Measurements from ENCODE around the gene KIF6.
"Not testable (repeated sequence)": the region's sequence is repeated elsewhere in the genome, so short reads cannot be mapped to it uniquely, and the experiment has no call there.

Gene KIF6

GRCh38 chr6:39553029-39553428 lies 172.2 kb downstream of the KIF6 start:
- no peak for DNase-seq (ENCODE audit: low read depth)

- DNase-seq (ENCODE audit: low read depth): no peak
Observed at GRCh38 chr6:39550191-39550590, 175.0 kb downstream of the KIF6 start.

- DNase-seq (ENCODE audit: low read depth): no peak
Observed at GRCh38 chr6:39546731-39547130, 178.5 kb downstream of the KIF6 start.

- DNase-seq (ENCODE audit: low read depth): no peak
Observed at GRCh38 chr6:39543950-39544349, 181.3 kb downstream of the KIF6 start.

- no peak for DNase-seq (ENCODE audit: low read depth)
Observed at GRCh38 chr6:39543095-39543494, 182.1 kb downstream of the KIF6 start.

- no peak for DNase-seq (ENCODE audit: low read depth)
Observed at GRCh38 chr6:39540454-39540853, 184.8 kb downstream of the KIF6 start.

- DNase-seq (ENCODE audit: low read depth): no peak
Observed at GRCh38 chr6:39530201-39530759, 194.9 kb downstream of the KIF6 start.

GRCh38 chr6:39527792-39528564 lies 197.2 kb downstream of the KIF6 start:
- DNase-seq (ENCODE audit: low read depth): no peak

GRCh38 chr6:39524007-39524406 lies 201.2 kb downstream of the KIF6 start:
- no peak for DNase-seq (ENCODE audit: low read depth)

GRCh38 chr6:39521958-39522357 lies 203.2 kb downstream of the KIF6 start:
- DNase-seq (ENCODE audit: low read depth): no peak

- no peak for DNase-seq (ENCODE audit: low read depth)
Observed at GRCh38 chr6:39520916-39521315, 204.3 kb downstream of the KIF6 start.

GRCh38 chr6:39520411-39520810 lies 204.8 kb downstream of the KIF6 start:
- no peak for DNase-seq (ENCODE audit: low read depth)

- no peak for DNase-seq (ENCODE audit: low read depth)
Observed at GRCh38 chr6:39518221-39518620, 207.0 kb downstream of the KIF6 start.

- DNase-seq (ENCODE audit: low read depth): no peak
Observed at GRCh38 chr6:39517756-39518155, 207.5 kb downstream of the KIF6 start.

GRCh38 chr6:39516471-39516870 lies 208.7 kb downstream of the KIF6 start:
- no peak for DNase-seq (ENCODE audit: low read depth)

GRCh38 chr6:39515471-39515870 lies 209.7 kb downstream of the KIF6 start:
- no peak for DNase-seq (ENCODE audit: low read depth)

- DNase-seq (ENCODE audit: low read depth): no peak
Observed at GRCh38 chr6:39515006-39515405, 210.2 kb downstream of the KIF6 start.

GRCh38 chr6:39509831-39510230 lies 215.4 kb downstream of the KIF6 start:
- not testable (repeated sequence) for DNase-seq (ENCODE audit: low read depth)

- DNase-seq (ENCODE audit: low read depth): no peak
Observed at GRCh38 chr6:39508515-39508914, 216.7 kb downstream of the KIF6 start.

GRCh38 chr6:39507331-39507998 lies 217.7 kb downstream of the KIF6 start:
- no peak for DNase-seq (ENCODE audit: low read depth)

- DNase-seq (ENCODE audit: low read depth): not testable (repeated sequence)
Observed at GRCh38 chr6:39502362-39502955, 222.7 kb downstream of the KIF6 start.

GRCh38 chr6:39499053-39499452 lies 226.2 kb downstream of the KIF6 start:
- DNase-seq (ENCODE audit: low read depth): no peak

GRCh38 chr6:39498096-39498495 lies 227.1 kb downstream of the KIF6 start:
- no peak for DNase-seq (ENCODE audit: low read depth)
